Activated T-cell treated with anti-CD3 and anti-CD28 coated beads, Interleukin-2, amount 50 U/mL, for 1 hour (primary cell): ENCODE results near the gene TMEM8B.
"Not testable (repeated sequence)": the region's sequence is repeated elsewhere in the genome, so short reads cannot be mapped to it uniquely, and the experiment has no call there.

Experiments
- DNase-seq: peaks from one replicate; pipeline ENCODE4 v3.0.0-alpha.2; 2020

TMEM8B gene

DNA sequence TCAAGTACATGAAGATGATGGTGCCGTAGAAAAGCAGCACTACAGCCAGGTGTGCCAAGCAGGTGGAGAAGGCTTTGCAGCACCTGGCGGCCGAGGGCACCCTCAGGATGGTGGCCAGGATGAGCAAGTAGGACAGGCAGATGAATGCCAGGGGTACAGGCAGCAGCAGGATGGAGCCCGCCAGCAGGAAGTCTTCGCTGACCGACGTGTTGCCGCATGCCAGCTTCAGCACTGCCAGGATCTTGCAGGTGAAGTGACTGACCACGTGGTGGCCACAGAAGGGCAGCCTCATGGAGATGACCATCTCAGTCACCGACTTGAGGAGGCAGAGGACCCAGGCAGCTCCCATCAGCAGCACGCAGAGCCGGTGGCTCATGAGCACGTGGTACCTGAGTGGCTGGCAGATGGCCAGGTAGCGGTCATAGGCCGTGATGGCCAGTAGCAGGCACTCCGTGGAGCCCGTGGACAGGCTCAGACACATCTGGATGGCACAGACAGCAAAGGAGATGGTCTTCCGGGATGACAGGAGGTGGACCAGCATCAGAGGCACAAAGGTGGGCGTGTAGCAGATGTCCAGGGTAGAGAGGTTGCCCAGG lies 40.7 kb downstream of the TMEM8B start:
- DNase-seq, result no peak

DNA sequence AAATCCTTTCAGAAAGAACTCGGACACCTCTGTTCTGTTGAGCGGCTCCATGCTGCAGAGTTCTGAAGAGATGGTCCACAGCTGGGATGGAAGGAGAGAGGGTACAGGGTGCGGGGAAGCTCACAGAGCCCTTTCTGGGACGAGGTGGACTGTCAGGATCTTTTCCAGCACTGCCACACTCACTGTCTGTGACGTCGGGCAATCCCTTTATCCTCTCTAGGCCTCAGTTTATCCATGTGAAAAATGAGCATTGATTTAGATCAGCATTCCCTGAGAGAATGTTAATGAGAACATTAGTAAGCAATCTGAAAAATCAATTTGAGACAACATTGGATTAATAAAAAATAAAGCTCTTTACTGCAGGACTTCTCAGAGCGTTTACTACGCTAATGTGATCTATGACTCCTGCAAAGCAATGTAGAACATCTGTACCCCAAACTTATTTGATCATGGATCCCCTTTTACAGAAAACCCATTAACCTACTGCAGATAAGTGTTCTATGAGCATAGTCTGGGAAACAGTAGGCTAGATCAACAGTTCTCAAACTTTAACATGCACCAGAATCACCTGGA lies 41.4 kb downstream of the TMEM8B start, which contains the start of gene OR13J1:
Gene OR13J1 (minus strand): TSS at position 51 of the 573 bp plus-strand sequence. CDS start 0 bp downstream, at position 51.
- no peak for DNase-seq

DNA sequence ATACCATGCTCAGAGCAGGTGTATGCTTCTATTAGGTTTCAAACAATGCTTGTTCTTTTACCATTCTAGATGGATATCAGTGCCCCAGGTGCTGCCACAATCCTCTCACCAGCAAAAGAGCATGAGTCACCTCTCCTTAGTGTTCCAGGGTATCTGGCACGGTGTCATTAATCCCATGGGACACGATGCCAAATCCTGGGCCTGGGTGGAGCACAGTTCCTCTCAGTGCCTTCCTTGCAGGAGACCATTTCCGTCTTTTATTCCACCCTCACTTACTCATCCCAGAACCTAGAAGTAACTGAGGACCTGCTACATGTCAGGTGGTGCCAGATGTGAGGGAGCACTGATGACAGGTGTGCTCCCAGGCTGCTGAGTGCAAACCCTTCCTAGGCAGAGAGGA lies 42.5 kb downstream of the TMEM8B start:
- DNase-seq, result no peak

DNA sequence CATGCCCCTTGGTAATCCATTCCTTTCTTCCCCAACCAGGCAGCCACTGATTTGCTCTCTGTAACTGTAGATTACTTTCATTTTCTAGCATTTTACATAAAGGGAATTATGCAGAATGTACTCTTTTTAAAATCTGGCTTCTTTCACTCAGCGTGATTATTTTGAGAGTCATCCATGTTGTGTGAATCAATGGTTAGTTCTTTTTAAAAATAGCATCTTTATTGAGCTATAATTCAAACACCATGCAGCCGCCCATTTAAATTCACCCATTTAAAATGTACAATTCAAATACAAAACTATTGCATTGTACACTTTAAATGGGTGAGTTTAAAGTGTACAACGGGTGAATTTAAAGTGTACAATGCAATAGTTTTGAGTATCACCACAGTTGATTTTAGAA lies 43.5 kb downstream of the TMEM8B start:
- no peak for DNase-seq

DNA sequence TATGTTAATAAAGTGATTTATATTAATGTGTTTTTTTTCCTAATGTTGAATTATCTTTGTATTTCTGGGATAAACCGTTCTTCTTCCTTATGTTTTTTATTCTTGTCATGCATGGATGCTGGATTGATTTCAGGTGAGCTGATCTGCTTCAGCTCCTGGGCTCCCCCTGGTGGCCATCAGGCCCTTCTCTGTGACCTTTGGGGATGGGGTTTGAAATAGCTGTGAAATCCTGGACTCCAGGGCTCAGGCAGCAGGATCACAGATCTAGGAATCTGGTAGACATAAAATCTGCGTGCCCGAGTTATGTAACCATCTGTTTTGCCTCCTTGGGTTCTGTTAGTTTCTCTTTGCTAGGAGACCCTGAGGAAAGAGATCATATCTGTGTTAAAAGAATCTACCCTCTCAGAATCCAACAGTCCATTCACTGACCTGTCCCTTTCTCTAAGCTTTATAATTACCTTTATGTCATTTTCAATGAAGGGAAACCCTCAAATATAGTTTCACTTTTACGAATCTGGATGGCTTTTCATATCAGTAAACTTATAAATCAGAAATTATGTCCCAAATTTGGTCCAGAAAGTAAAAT lies 53.3 kb downstream of the TMEM8B start:
- DNase-seq, result peak; percentile 81

DNA sequence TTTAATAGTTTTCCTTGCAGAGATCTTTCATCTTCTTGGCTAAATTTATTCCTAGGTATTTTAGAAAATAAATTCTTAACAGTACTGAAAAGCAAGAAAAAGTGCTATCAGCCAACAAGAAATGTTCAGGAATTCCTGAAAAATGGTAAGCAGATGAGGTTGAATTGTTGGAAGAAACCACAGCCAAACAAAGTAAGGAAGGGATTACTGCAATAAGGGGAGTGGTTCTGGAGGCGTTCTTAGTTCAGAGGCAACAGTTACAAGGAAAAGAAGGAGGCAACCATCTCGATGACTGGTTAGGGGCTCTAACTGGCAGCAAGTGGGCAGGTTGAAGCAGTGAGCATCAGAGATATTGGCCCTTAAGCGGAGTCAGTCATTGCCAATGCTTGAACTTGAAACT lies 54.0 kb downstream of the TMEM8B start:
- DNase-seq, result no peak

DNA sequence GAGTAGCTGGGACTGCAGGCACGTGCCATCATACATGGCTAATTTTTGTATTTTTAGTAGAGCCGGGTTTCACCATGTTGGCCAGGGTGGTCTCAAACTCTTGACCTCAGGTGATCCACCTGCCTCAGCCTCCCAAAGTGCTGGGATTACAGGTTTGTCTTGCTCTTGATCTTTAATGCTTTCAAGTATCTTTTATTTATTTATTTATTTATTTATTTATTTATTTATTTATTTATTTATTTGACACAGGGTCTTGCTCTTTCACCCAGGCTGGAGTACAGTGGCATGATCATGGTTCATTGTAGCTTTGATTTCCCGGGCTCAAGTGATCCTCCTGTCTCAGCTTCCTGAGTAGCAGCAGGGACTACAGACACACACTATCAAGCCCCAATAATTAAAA lies 55.9 kb downstream of the TMEM8B start:
- not testable (repeated sequence) for DNase-seq

DNA sequence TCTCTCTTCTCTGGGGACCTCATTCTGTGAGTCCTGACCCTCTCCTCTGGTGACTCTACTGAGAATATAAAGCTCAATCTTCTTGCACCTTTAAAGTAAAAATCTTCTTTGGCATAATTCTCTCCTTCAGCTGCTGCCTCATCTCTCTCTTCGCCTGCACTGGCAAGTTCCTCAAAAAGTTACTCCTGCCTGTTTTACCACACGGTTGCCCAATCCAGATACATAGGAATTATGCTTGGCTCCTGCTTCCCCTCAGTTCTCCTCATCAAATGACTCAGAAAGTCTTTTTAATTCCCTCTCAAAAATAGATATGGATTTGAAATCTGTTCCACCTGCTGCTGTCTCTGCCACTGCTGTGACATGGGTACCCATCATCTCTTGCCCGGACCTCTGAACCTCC lies 62.6 kb downstream of the TMEM8B start:
- no peak for DNase-seq

DNA sequence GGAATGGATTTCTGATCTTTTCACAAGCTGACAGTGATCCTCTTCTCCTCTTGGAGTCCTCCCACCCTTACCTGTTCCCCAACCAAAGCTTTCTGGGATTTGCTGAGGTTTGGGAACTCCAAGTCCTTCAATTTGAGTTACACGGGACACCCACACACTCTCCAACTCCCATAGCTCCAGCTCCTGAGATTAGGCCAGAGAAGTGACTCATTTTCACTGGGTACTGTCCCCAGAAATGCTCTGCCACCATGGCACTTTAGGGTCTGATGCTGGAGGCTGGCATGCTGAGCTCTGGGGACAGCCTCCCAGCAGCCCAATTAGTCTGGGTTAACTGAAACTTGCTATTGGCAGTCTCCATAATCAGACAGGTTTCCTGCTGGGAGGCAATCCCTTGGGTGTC lies 63.0 kb downstream of the TMEM8B start:
- DNase-seq, result no peak

DNA sequence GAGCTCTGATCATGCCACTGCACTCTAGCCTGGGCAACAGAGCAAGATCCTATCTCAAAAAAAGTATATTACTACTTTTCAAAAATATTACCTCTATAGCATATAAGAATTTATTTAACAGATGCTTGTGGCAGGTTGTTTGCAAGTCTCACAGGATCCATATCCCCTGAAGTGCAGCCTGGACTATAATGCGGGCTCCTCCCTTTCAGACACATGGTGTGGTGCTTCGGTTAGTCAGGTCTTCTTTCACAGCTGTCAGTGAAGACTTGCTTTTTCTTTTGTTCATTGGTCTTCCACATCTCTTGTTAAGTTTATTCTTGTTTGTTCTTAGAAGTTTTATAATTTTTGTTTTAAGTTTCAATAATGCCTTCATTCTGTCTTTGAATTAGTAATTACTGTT lies 67.5 kb downstream of the TMEM8B start:
- DNase-seq, result no peak

DNA sequence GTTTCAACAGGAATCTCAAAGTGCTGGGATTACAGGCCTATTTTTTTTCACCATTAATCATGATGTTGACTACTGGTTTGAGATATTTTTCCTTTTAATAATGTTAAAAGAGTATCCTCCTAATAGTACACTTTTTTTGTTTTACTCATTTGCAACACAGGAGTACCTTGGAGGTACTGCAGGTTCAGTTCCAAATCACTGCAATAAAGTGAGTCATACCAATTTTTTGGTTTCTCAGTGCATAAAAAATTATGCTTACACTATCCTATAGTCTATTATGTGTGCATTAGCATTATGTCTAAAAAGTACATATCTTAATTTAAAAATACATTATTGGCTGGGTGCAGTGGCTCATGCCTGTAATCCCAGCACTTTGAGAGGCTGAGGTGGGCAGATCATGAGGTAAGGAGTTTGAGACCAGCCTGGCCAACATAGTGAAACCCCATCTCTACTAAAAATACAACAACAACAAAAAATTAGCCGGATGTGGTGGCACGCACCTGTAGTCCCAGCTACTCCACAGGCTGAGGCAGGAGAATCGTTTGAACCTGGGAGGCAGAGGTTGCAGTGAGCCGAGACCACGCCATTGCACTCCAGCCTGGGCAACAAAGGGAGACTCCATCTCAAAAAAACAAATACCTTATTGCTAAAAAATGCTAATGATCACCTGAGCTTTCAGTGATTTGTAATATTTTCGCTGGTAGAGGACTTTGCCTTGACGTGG lies 68.5 kb downstream of the TMEM8B start:
- DNase-seq, result not testable (repeated sequence)

DNA sequence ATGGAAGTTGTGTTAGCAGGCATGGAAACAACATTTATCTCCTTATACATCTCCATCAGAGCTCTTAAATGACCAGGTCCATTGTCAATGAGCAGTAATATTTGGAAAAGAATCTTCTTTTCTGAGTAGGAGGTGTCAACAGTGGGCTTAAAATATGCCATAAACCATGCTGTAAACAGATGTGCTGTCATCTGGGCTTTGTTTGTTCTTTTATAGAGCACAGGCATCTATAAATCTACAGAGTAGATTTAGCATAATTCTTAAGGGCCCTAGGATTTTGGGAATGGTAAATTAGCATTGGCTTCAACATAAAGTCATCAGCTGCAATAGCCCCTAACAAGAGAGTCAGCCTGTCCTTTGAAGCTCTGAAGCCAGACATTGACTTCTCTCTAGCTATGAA lies 69.3 kb downstream of the TMEM8B start:
- no peak for DNase-seq

DNA sequence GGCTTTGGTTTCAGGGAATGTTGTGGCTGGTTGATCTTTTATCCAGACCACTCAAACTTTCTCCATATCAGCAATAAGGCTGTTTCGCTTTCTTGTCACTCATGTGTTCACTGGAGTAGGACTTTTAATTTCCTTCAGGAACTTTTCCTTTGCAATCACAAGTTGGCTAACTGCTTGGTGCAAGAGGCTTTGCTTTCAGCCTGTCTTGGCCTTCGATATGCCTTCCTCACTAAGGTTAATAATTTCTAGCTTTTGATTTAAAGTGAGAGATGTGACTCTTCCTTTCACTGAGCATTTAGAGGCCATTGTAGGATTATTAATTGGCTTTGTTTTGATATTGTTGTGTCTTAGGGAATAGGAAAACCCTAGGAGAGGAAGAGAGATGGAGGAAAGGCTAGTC lies 70.0 kb downstream of the TMEM8B start:
- DNase-seq, result no peak

DNA sequence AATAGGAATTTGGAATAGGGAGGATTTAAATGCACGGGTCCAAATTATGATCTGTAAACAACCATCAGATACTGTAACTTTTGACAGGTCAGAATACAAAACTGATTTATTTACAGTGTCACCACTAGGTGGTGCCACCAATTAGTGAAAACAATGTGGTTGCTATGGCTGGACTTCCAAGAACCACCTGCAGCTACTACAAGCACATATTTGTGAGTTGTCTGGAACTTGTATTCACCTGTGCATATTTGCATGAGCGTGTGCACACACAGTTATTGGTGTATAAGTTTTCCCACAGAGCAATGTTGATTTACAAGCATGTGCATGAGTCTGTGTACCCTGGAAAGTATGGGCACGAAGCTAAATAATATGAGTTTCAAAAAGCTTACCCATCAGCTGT lies 74.0 kb downstream of the TMEM8B start:
- DNase-seq, result no peak

DNA sequence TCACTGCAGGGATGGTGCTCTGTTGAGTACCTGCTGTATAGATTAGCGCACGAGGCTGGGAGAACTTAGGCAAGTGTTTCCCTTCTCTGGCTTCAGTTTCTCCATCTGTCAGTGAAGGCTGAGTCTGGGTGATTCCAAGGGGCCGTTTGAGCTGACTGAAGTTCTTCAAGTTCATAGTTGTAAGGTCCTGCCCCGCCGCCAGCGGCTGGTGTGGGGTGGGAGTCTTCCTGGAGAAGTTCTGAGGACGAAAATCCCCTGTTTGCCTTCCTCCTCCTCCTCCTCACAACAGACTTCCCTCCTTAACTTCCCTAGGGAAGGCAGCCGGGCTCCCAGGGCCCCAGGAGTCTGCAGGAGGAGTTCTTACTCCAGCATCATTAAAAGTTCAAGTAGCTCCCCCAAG lies 75.3 kb downstream of the TMEM8B start:
- DNase-seq, result no peak

DNA sequence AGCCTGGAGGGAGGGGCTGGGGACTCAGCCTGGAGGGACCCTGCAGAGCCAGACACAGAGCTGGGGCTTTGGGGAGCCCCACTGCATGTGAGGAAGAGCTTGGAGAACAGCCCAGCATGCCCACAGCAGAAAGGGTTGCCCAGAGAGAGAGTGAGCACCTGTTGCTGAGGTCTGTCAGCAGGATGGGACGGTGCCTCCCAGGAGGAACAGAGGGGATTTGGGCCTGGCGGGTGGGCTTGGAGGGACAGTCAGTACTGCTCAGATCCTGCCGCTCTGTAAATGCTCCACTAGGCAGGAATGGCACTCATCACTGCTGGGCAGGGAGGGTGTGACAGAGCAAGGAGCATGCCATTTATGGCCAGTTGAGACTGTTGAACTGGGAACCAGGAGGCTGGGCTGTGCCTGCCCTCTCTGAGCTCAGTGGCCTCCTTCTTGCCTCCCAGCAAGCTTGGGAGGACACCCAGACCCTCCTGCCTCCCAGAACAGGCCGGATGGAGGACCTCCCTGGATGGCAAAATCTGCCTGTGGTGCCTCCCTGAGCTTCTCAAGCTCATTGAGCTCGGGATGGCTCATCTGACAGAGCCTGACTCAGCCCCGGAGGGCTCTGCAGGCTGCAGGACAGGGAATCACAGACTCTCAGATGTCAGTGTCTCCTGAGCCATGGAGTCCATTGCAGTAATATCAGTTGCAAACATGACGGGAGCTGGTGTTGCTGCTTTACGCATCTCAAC lies 76.2 kb downstream of the TMEM8B start:
- DNase-seq, result no peak

DNA sequence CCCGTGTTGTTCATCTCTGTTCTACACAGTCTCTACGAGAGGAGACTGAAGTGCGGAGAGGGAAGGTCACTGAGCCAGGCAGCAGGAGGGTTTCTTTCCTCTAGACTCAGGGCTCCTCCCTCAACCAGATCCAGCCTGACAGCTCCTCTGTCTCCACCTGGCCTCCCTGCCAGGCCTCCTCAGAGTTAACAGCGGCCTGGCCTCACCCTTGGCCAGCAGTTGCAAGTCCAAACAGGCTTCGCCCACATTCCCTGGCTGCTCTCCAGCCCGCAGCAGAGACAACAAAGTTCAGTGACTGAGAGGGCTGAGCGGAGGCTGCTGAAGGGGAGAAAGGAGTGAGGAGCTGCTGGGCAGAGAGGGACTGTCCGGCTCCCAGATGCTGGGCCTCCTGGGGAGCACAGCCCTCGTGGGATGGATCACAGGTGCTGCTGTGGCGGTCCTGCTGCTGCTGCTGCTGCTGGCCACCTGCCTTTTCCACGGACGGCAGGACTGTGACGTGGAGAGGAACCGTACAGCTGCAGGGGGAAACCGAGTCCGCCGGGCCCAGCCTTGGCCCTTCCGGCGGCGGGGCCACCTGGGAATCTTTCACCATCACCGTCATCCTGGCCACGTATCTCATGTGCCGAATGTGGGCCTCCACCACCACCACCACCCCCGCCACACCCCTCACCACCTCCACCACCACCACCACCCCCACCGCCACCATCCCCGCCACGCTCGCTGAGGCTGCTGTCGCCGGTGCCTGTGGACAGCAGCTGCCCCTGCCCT lies 77.1 kb downstream of the TMEM8B start, which contains the start of gene HRCT1:
Gene HRCT1 (plus strand): TSS at position 291 of the 768 bp plus-strand sequence. CDS start 86 bp downstream, at position 377.
- DNase-seq, result no peak

DNA sequence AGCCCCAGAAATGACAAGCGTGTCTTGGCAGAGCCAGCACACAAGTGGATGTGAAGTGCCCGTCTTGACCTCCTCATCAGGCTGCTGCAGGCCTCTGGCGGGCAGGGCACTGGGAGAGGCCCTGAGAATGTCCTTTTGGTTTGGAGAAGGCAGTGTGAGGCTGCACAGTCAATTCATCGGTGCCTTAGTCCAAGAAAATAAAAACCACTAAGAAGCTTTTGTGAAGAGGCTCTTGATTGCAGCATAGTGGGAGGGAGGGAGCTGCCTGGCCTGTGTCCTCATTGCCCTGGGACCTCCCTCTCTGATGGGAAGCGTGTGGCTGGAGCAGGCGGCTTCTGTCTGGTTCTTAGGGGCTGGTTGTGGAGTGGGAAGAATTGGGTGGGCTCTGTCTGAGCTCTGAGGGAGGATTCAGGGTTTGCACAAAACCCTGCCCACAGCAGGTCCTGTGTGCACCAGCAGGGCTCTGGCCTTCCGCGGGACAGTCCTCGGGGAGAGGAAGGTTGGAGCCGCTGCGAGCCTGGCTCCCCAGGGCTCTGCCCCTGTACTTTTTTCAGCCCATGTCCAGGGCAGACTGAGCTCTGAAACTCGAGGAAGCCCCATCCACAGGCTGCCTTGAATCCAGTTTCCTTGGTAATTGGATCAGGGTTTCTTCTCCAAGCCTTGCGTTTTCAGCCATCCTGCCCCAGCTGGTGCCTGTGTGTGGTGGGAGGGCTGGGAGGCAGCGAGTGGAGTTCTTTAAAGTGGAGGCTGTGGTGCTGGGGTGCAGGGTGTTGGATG lies 78.1 kb downstream of the TMEM8B start:
- no peak for DNase-seq

DNA sequence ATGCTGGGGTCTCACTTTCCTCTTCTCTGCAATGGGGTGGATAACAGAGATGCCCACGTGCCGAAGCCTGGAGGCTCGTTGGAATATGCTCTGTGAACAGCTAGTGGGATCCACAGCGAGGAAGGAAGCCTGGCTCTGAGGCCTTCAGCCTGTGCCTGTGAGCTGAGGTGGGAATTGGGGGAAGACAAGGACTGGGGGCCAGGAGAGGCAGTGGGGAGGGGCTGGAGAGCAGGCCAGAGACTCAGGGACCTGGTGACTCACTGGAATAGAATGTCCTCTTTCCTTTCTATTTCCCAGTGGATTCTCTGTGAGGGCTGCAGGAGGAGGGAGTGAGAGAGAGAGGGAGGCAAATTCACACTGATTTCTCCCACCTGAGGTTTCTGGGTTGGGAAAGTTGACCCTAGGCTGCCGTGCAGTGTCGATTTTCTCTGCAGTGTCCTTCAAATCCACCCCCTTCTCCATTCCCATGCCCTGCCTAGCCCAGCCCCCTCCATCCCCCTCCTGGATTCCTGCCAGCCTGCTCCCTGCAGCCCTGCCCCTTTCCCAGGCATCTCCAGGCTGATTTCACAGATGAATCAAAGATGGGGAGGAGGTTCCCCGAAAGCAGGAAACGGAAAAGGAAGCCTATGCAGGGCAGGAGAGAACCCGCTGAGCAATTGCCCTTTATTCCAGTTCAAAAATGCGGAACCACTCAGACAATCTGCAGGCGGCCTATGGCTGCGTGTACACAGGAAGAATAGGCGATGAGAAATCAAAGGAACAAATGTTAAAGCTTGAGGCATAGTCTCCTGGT lies 78.9 kb downstream of the TMEM8B start:
- DNase-seq, result no peak

DNA sequence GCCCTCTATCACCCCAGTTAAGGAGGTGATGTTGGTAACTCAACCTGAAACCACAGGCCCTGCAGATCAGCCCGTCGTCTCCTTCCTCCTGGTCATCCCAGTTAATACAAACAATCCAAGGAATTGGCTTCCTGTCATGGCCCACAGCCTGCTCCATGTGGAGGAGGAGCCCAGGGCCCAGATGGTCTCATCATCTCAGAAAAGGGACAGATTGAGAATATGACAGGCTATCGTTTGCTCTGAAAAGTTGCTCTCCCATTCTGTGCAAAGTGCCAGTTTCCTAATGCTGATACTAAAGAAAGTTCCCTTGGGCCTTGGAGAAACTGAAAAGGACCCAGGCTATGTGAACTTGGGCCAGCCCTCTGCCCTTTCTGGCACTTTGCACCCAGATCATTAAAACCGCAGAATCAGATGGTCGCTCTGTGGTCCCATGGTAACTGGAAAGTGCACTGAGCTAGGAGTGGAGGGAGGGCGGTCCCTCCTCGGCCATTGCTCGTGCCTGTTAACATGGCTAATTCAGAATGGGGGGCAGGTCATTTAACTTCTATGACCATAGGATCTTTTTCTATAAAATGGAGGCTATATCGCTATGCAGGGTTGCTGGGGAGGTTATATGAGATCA lies 79.6 kb downstream of the TMEM8B start:
- DNase-seq, result no peak
